ENCODE measurements around the gene CAST. TPM values are rescaled to one million over a fixed set of nuclear protein-coding genes. Genes with fewer than 3 reads are reported as not detected.

The CAST gene
- total and polyA plus RNA-seq, 2 donors (not counting 1 experiment from before 2014, with no cell fraction given) = 41.0 to 231 TPM

DNA sequence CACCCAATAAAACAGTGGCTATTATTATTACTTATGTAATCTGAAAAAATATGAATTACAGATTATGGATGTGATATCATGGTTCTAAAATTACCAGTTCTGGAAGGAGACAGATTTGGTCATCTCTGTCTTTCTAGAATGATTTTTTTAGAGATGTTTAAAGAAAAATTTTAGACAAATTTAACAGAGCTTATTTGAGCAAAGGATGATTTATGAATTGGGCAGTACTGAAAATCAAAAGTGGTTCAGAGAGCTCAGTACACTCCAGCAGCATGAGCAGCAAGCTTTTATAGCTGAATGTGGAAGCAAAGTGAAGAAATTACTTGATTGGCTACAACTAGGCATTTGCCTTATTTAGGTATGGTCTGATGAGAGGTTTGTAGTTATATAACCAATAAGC is 11.0 kb downstream of the CAST start:
- H3K27me3 Mint-ChIP-seq = no peaks in the 10 kb centered on the region
- intact Hi-C loops (cut with micrococcal nuclease) = no loop called here
- Histone ChIP-seq H3K79me2 (ENCODE audit: control insufficient read depth, insufficient read depth, low read length) (peaks cover 77% of the 10 kb centered on the region), H3K27ac (ENCODE audit: low read length in 2 of 2) (no peak overlapping the region), H2AFZ (ENCODE audit: insufficient read depth, low read depth, low read length, poor library complexity, severe bottlenecking) (no peak overlapping the region), H3K27me3 (replicated peaks in 1 of 4; ENCODE audit: control extremely low read depth in 1 of 4, control insufficient read depth in 3 of 4, insufficient read depth in 4 of 4, low read length in 3 of 4) (no peaks in the 10 kb centered on the region), H3K36me3 (replicated peaks in 1 of 2; ENCODE audit: control extremely low read depth in 1 of 2, control insufficient read depth in 1 of 2, extremely low read depth in 1 of 2, insufficient read depth in 2 of 2, low read length in 1 of 2) (peaks cover 3 to 27% of the 10 kb centered on the region in 2 experiments), H3K9ac (ENCODE audit: low read length) (no peak overlapping the region), H3K9me3 (ENCODE audit: control extremely low read depth in 1 of 3, control insufficient read depth in 2 of 3, insufficient read depth in 1 of 3, low read length in 2 of 3) (no peaks in the 10 kb centered on the region), H3K4me1 (ENCODE audit: control insufficient read depth in 2 of 2, insufficient read depth in 2 of 2, low read length in 2 of 2) (no peaks in the 10 kb centered on the region), H3K4me3 (ENCODE audit: control extremely low read depth in 1 of 5, extremely low read depth in 1 of 5, insufficient read depth in 1 of 5, low read depth in 2 of 5, low read length in 4 of 5) (no peak overlapping the region), H4K20me1 (ENCODE audit: control insufficient read depth, insufficient read depth, low read length, poor library complexity, severe bottlenecking) (peaks cover 86% of the 10 kb centered on the region), H3K4me2 (replicated peaks; ENCODE audit: low read depth, low read length, poor library complexity, severe bottlenecking) (no peak overlapping the region)
- no peak overlapping the region for H3K27ac Mint-ChIP-seq
- DNase-seq (no peak), ATAC-seq (ENCODE audit: low read depth) (no peak)
- ChIA-PET POLR2A (no interaction called here), CTCF (no interaction called here)
- H3K4me3 Mint-ChIP-seq = no peak overlapping the region
- TF ChIP-seq EZH2 (IDR thresholded peaks at IDR 0.05; ENCODE audit: borderline replicate concordance, insufficient read depth, low read depth, low read length, poor library complexity, severe bottlenecking) = no peak
- TF ChIP-seq, protein P1, sequence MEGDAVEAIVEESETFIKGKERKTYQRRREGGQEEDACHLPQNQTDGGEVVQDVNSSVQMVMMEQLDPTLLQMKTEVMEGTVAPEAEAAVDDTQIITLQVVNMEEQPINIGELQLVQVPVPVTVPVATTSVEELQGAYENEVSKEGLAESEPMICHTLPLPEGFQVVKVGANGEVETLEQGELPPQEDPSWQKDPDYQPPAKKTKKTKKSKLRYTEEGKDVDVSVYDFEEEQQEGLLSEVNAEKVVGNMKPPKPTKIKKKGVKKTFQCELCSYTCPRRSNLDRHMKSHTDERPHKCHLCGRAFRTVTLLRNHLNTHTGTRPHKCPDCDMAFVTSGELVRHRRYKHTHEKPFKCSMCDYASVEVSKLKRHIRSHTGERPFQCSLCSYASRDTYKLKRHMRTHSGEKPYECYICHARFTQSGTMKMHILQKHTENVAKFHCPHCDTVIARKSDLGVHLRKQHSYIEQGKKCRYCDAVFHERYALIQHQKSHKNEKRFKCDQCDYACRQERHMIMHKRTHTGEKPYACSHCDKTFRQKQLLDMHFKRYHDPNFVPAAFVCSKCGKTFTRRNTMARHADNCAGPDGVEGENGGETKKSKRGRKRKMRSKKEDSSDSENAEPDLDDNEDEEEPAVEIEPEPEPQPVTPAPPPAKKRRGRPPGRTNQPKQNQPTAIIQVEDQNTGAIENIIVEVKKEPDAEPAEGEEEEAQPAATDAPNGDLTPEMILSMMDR (IDR thresholded peaks at IDR 0.05) = no peak
- H3K9me3 Mint-ChIP-seq (ENCODE audit: insufficient read depth) = no peaks in the 10 kb centered on the region
- peaks cover 29% of the 10 kb centered on the region for H3K4me1 Mint-ChIP-seq

DNA sequence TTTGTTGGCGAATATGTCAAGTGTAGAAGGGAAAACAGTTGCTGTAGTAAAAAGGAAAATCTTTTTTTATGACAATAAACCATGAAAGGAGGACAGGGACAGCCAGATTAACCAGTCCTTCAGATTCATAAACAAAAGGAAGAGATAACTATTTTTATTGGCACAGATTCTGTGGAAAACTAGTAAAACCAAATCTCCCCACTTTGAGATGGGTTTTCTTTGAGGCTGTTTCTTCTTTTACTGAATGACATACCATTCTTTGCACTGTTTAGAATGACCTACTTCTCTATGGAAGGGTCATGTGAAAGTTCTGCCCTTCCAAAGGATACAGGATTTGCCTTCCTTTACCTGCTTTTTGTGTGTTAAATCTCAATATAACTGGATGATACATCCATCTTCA is 13.7 kb downstream of the CAST start:
- no peak overlapping the region for H3K4me2 ChIP-seq (replicated peaks; ENCODE audit: low read depth, low read length, poor library complexity, severe bottlenecking)
- POLR2A ChIA-PET = no interaction called here
- H3K36me3 ChIP-seq (replicated peaks in 1 of 2; ENCODE audit: control extremely low read depth in 1 of 2, control insufficient read depth in 1 of 2, extremely low read depth in 1 of 2, insufficient read depth in 2 of 2, low read length in 1 of 2) = peaks cover 3 to 31% of the 10 kb centered on the region in 2 experiments
- H3K9me3 Mint-ChIP-seq (ENCODE audit: insufficient read depth) = no peaks in the 10 kb centered on the region
- DNase-seq (no peak), ATAC-seq (ENCODE audit: low read depth) (no peak)
- H3K4me1 ChIP-seq (ENCODE audit: control insufficient read depth in 2 of 2, insufficient read depth in 2 of 2, low read length in 2 of 2) = no peaks in the 10 kb centered on the region
- no peak overlapping the region for H2AFZ ChIP-seq (ENCODE audit: insufficient read depth, low read depth, low read length, poor library complexity, severe bottlenecking)
- no peak overlapping the region for H3K27ac ChIP-seq (ENCODE audit: low read length in 2 of 2)
- no CpG with 5 or more reads among the region's 1 CpG for WGBS (ENCODE audit: insufficient coverage)
- peaks cover 23% of the 10 kb centered on the region for H3K4me1 Mint-ChIP-seq
- H3K4me3 Mint-ChIP-seq = no peak overlapping the region
- CTCF ChIA-PET = no interaction called here
- no peaks in the 10 kb centered on the region for H3K27me3 Mint-ChIP-seq
- no peaks in the 10 kb centered on the region for H3K27me3 ChIP-seq (replicated peaks in 1 of 4; ENCODE audit: control extremely low read depth in 1 of 4, control insufficient read depth in 3 of 4, insufficient read depth in 4 of 4, low read length in 3 of 4)
- no peak overlapping the region for H3K4me3 ChIP-seq (ENCODE audit: control extremely low read depth in 1 of 5, extremely low read depth in 1 of 5, insufficient read depth in 1 of 5, low read depth in 2 of 5, low read length in 4 of 5)
- H3K27ac Mint-ChIP-seq = no peak overlapping the region
- peaks cover 68% of the 10 kb centered on the region for H4K20me1 ChIP-seq (ENCODE audit: control insufficient read depth, insufficient read depth, low read length, poor library complexity, severe bottlenecking)
- H3K9ac ChIP-seq (ENCODE audit: low read length) = no peak overlapping the region
- H3K79me2 ChIP-seq (ENCODE audit: control insufficient read depth, insufficient read depth, low read length) = peaks cover 65% of the 10 kb centered on the region
- no peaks in the 10 kb centered on the region for H3K9me3 ChIP-seq (ENCODE audit: control extremely low read depth in 1 of 3, control insufficient read depth in 2 of 3, insufficient read depth in 1 of 3, low read length in 2 of 3)
- TF ChIP-seq EZH2 (IDR thresholded peaks at IDR 0.05; ENCODE audit: borderline replicate concordance, insufficient read depth, low read depth, low read length, poor library complexity, severe bottlenecking) = no peak
- intact Hi-C loops (cut with micrococcal nuclease) = no loop called here
